A673 (cell line): ENCODE data around the gene LRP1.

Source experiments
- CTCF ChIP-seq: fragments of 300-800, 200-600 bp; sonication (generic); conservative IDR thresholded peaks from 2 replicates; pipeline ENCODE4 v1.5.1; 2017; ENCODE audit warnings: low read depth, mild to moderate bottlenecking, antibody characterized with exemption, low read length, moderate library complexity, mixed read lengths
- EZH2 ChIP-seq: fragments of 200-600 bp; sonication (generic); IDR thresholded peaks from 2 replicates; pipeline ENCODE4 v1.6.1; 2017; ENCODE audit warnings: borderline replicate concordance, low read depth, mild to moderate bottlenecking, mixed read lengths, antibody characterized with exemption, low read length; ENCODE audit not compliant: poor library complexity, severe bottlenecking

- no peak for TF ChIP-seq EZH2
- TF ChIP-seq CTCF = no peak
Measured at GRCh38 chr12:57130941-57131340, 2.7 kb downstream of the LRP1 start.
